Body of pancreas (tissue), 4 donors: Measurements from ENCODE around the gene P2RY6. TPM values are rescaled to one million over a fixed set of nuclear protein-coding genes. Genes with fewer than 3 reads are reported as not detected.
A peak's percentile ranks its signal among the peaks of the same experiment; 100 is the strongest.

ENCODE experiments used
- ATAC-seq: fragments of 150-250 bp; one replicate; pipeline ENCODE4 v1.9.1; 2016
- DNase-seq, 4 donors: peaks; one replicate each; pipeline ENCODE4 v3.0.0-alpha.2; 2019
- H3K27ac ChIP-seq, 4 donors: fragments of 200-600 bp; sonication (generic); 1 replicate in 3 of 4; 2 replicates in 1 of 4; pipeline versions ENCODE4 v1.5.1 to v1.6.1; 2016 to 2019; ENCODE audit warnings: mild to moderate bottlenecking in 1 of 4, mixed read lengths in 1 of 4, moderate library complexity in 1 of 4
- H3K27me3 ChIP-seq, 2 donors: fragments of 200-600 bp; sonication (generic); one replicate each; pipeline ENCODE4 v1.6.0; 2016; ENCODE audit warnings: mild to moderate bottlenecking in 1 of 2
- H3K36me3 ChIP-seq, 2 donors: fragments of 200-600 bp; sonication (generic); replicated peaks in 1 of 2; 2 replicates each; pipeline ENCODE4 v1.5.1; 2016; ENCODE audit warnings: low read depth in 2 of 2; ENCODE audit not compliant: insufficient read depth in 1 of 2
- H3K4me1 ChIP-seq: fragments of 200-600 bp; sonication (generic); one replicate; pipeline ENCODE4 v1.6.0; 2016
- H3K4me3 ChIP-seq, 2 donors: fragments of 200-600 bp; sonication (generic); 1 replicate in 1 of 2; 2 replicates in 1 of 2; pipeline ENCODE4 v1.5.1; 2016 to 2019
- H3K9me3 ChIP-seq, 3 donors: fragments of 200-600 bp; sonication (generic); 1 replicate in 2 of 3; 2 replicates in 1 of 3; pipeline ENCODE4 v1.5.1; 2016
- POLR2A ChIP-seq, 3 donors: fragments of 450-650 bp; IDR thresholded peaks; one replicate each; pipeline ENCODE4 v1.6.1; 2016; ENCODE audit warnings: antibody characterized with exemption in 3 of 3, mild to moderate bottlenecking in 2 of 3
- WGBS, 2 donors: methylation state at CpG; one replicate each; pipeline ENCODE4 v1.1.5; 2017; 5-methylcytosine and 5-hydroxymethylcytosine counted together
- intact Hi-C: fragments of 100-400 bp; cut with DNase I; formaldehyde crosslinking; loops from one replicate; pipeline ENCODE4 v1.15.1; 2023
- total RNA-seq, 2 donors: library from RNA; depleted of rRNA; stranded (reverse); fragments of >200 nt; gene quantifications; one replicate each; pipeline ENCODE4 v1.1.0, GENCODE V29; 2016
- TF ChIP-seq, protein P1 (sequence below), 7 experiments: fragments of 450-650 bp in 4 of 7; fragments of 200-600 bp in 3 of 7; sonication (generic) in 3 of 7; IDR thresholded peaks; one replicate each; pipeline ENCODE4 v1.5.1; 2016 to 2019; ENCODE audit warnings: antibody characterized with exemption in 7 of 7

P2RY6 gene
- total RNA-seq, 2 donors from 2014 or later = not detected

DNA sequence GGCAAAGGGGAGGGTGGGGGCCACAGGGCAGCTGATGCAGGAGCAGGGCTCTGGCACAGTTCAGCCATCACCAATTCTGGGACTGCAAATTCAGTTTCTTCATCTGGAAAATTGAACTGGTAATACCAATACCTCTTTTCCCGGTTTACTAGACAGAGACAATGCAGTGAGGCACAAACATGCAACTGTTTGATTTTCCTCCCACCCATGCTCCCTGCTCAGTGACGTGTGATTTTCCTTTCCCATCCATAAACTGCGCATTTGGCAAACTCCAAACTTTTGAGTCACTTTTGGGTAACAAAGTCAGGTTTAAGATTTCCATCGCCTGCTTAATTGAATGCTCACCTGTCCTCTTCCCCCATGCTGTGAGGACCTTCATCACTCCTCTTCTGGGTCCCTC lies 30.8 kb upstream of the P2RY6 start:
- Histone ChIP-seq H3K27me3 (no peaks in the 10 kb centered on the region), H3K4me3 (no peak overlapping the region), H3K9me3 (no peaks in the 10 kb centered on the region), H3K4me1 (peaks cover 9% of the 10 kb centered on the region), H3K36me3 (no peaks in the 10 kb centered on the region), H3K27ac (no peak overlapping the region)
- WGBS, 2 donors = 73 to 82% methylated on average over 4 of the region's 4 CpGs
- ATAC-seq = no peak
- DNase-seq = no peak
- TF ChIP-seq, protein P1, sequence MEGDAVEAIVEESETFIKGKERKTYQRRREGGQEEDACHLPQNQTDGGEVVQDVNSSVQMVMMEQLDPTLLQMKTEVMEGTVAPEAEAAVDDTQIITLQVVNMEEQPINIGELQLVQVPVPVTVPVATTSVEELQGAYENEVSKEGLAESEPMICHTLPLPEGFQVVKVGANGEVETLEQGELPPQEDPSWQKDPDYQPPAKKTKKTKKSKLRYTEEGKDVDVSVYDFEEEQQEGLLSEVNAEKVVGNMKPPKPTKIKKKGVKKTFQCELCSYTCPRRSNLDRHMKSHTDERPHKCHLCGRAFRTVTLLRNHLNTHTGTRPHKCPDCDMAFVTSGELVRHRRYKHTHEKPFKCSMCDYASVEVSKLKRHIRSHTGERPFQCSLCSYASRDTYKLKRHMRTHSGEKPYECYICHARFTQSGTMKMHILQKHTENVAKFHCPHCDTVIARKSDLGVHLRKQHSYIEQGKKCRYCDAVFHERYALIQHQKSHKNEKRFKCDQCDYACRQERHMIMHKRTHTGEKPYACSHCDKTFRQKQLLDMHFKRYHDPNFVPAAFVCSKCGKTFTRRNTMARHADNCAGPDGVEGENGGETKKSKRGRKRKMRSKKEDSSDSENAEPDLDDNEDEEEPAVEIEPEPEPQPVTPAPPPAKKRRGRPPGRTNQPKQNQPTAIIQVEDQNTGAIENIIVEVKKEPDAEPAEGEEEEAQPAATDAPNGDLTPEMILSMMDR (IDR thresholded peaks at IDR 0.05) = no peak
- no peak for TF ChIP-seq POLR2A (IDR thresholded peaks at IDR 0.05)
- intact Hi-C loops = loop anchor here (5.0 kb wide), 1 partner anchor 54 kb away; no protein-coding TSS in a partner anchor

DNA sequence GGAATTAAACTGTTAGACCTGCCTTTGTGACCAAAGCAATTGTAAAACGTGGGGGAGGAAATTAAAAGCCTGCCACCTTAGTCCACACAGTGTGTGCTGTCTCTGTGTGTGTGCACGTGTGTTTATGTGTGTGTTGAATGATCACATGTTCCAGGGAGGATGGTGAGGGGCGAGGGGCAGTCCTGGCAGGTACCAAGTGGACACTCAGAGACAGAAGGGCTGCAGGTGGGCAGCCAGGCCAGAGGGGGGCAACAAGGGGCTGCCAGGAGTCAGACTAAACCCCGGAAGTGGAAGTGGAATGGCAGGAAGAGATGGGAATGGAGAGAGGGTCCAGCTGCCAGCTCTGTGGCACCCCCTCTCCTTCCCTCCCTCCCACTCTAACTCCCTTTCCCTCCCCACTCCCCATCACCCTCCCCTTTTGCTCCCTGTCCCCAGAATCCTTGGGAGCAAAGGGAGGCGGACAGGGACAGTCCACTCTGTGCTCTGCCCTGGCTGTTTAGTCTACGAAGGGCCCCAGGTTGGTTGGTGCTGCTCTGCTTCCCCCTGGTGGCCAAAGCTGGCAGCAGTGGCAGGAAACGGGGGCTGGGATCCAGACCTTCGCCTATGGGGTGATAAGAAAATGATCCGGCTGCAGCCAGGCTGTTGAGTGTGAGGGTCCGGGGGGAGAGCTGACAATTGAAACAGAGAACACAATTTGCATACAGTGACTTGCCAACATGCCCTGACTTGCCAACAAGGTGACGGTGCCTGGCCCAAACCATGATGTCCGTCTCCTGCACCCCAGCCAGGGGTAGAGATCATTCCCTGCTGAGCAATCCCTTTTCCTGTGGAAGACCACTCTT lies 29.7 kb upstream of the P2RY6 start:
- ATAC-seq = peak; percentile 89
- Histone ChIP-seq H3K27ac (no peak overlapping the region), H3K36me3 (no peaks in the 10 kb centered on the region), H3K9me3 (no peaks in the 10 kb centered on the region), H3K27me3 (no peaks in the 10 kb centered on the region), H3K4me1 (peaks cover 9% of the 10 kb centered on the region), H3K4me3 (no peak overlapping the region)
- peak in 1 of 3 donors; percentile 26 for TF ChIP-seq POLR2A (IDR thresholded peaks at IDR 0.05)
- TF ChIP-seq, protein P1 (IDR thresholded peaks at IDR 0.05) = peak; percentile 87 to 94 (median 90)
- 19 to 20% methylated on average over 10 to 12 of the region's 12 CpGs for WGBS, 2 donors
- intact Hi-C loops = loop anchor here (5.0 kb wide), 1 partner anchor 55 kb away; no protein-coding TSS in a partner anchor
- DNase-seq = peak; percentile 74 to 80 (median 78)

DNA sequence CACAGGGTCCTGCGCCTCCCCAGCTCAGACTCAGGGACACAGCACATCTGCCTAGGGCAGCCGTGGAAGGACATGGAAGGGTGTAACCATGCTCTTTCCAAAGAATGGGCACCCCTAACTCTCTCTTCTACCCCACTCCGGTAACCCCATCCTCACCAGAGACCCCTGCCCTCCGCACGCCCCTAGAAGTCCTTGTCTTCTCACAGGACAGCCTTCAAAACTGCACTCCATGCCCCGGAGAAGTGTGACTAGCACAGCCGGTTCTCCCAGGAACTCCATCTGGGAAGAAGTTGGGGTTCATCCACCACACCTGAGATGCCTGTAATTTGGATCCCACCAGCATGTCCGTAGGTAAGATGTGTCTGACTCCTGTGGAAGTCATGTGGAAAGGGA lies 29.0 kb upstream of the P2RY6 start:
- 68 to 69% methylated on average over 7 to 8 of the region's 8 CpGs for WGBS, 2 donors
- DNase-seq (no peak), ATAC-seq (no peak)
- no peaks in the 10 kb centered on the region for H3K27me3 ChIP-seq
- H3K9me3 ChIP-seq = no peaks in the 10 kb centered on the region
- intact Hi-C loops = loop anchor here (5.0 kb wide), 1 partner anchor 56 kb away; no protein-coding TSS in a partner anchor
- H3K4me1 ChIP-seq = peaks cover 9% of the 10 kb centered on the region
- no peaks in the 10 kb centered on the region for H3K36me3 ChIP-seq
- no peak overlapping the region for H3K27ac ChIP-seq
- no peak overlapping the region for H3K4me3 ChIP-seq
- TF ChIP-seq POLR2A (IDR thresholded peaks at IDR 0.05) = no peak
- TF ChIP-seq, protein P1 (IDR thresholded peaks at IDR 0.05) = no peak

DNA sequence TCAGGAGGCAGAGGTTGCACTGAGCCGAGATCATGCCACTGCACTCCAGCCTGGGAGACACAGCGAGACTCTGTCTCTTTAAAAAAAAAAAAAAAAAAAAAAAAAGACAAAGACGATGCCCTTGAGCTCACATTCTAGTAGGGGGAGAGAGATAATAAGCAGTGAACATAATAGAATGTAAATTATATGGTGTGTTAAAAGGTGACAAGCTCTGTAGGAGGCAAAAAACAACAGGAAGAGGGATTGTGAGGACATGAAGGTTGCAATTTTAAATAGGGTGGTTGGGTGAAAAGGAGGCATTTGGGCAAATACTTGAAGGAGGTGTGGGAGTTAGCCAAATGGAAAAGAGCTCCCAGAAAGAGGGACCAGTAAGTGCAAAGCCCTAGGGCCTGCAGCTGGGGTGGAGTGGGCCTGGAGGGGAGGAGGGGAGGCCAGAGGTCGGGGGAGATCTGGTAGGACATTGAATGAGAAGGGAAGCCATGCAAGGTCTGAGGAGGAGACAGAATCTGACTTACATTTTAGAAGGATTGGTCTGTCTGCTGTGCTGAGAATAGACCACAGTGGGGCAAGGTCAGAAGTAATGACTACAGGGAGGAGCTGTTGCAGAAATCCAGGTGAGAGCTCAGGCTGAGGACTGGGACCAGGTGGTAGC lies 27.4 kb upstream of the P2RY6 start:
- 66 to 69% methylated on average over 4 of the region's 4 CpGs for WGBS, 2 donors
- H3K36me3 ChIP-seq = no peaks in the 10 kb centered on the region
- H3K4me3 ChIP-seq = no peak overlapping the region
- H3K9me3 ChIP-seq = no peaks in the 10 kb centered on the region
- no peak overlapping the region for H3K27ac ChIP-seq
- no peak for ATAC-seq
- peaks cover 9% of the 10 kb centered on the region for H3K4me1 ChIP-seq
- intact Hi-C loops = loop anchor here (5.0 kb wide), 1 partner anchor 57 kb away; no protein-coding TSS in a partner anchor
- no peak for TF ChIP-seq POLR2A (IDR thresholded peaks at IDR 0.05)
- TF ChIP-seq, protein P1 (IDR thresholded peaks at IDR 0.05) = no peak
- H3K27me3 ChIP-seq = no peaks in the 10 kb centered on the region
- DNase-seq = no peak
